NCI-H1694 (cell line): Measurements from ENCODE around the gene TRIOBP.

Source experiments
- DNase-seq: peaks from one replicate; lab custom pipeline; 2025; lab: John Stamatoyannopoulos, UW

The TRIOBP gene

GRCh38 chr22:37732699-37733607 lies 36.1 kb downstream of the TRIOBP start:
- no peak for DNase-seq

DNA sequence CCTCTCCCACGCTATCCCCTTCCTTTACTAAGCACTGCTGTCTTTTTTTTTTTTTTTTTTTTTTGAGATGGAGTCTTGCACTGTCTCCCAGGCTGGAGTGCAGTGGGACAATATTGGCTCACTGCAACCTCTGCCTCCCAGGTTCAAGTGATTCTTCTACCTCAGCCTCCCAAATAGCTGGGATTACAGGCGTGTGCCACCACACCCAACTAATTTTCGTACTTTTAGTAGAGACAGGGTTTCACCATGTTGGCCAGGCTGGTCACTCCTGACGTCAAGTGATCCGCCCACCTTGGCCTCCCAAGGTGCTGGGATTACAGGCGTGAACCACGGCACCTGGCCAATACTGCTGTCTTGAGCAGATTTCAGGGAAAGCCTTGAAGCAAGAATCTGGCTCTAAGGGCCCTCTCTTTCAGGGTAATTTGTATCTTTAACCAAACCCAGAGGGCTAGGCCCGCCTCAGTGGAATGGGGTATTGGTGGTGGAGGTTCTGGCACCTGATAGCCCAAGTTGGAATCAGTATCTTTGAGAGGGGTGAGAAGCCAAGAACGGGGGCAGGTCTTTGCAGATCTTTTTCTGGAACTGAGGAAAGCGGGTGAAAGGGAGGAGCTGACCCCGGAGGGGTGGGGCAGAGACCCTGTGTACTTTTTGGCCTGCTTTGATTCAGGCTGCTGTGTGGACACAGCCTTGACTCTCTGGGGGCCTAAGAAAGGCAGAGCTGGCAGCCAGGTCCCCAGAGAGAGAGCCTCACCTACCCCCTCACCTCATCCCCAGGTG lies 37.0 kb downstream of the TRIOBP start:
- no peak for DNase-seq

DNA sequence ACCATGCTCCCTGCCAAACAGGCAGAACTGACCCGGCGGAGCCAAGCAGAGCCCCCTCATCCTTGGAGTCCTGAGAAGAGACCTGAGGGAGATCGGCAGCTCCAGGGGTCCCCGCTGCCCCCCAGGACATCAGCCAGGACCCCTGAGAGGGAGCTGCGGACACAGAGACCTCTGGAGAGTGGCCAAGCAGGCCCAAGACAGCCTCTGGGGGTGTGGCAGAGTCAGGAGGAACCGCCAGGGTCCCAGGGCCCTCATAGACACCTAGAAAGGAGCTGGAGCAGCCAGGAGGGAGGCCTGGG lies 37.5 kb downstream of the TRIOBP start:
- no peak for DNase-seq

DNA sequence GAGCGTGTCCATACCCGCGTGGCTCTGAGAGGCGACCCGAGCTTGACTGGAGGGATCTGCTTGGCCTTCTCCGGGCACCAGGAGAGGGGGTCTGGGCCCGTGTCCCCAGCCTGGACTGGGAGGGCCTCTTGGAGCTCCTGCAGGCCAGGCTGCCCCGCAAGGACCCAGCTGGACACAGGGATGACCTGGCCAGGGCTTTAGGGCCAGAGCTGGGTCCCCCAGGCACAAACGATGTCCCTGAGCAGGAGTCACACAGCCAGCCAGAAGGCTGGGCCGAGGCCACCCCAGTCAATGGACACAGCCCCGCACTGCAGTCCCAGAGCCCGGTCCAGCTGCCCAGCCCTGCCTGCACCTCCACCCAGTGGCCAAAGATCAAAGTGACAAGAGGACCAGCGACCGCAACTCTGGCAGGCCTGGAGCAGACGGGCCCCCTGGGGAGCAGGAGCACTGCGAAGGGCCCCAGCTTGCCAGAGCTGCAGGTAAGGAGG lies 38.2 kb downstream of the TRIOBP start:
- DNase-seq, result no peak

DNA sequence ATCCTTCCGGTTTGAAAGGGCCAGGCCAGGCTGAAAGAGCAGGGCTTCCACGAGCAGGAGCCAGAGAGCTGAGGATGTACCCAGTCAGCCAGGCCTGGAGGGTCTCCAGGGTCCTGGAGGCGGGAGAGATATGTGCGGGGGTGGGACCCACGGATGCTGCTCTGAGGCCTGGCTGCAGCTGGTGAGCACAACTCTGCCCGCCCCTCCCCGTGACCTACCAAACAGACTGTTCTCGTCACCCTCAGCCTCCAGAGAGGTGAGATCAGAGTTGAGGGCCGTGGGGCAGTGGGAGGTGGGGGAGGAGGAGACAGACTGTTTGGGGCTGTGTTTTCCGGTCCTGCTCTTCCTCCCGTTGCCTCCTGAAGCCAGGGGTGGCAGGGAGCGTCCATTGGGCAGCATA lies 42.2 kb downstream of the TRIOBP start:
- no peak for DNase-seq

GRCh38 chr22:37739611-37740049 lies 42.8 kb downstream of the TRIOBP start:
- DNase-seq, result no peak

GRCh38 chr22:37740455-37741311 lies 43.8 kb downstream of the TRIOBP start:
- no peak for DNase-seq

DNA sequence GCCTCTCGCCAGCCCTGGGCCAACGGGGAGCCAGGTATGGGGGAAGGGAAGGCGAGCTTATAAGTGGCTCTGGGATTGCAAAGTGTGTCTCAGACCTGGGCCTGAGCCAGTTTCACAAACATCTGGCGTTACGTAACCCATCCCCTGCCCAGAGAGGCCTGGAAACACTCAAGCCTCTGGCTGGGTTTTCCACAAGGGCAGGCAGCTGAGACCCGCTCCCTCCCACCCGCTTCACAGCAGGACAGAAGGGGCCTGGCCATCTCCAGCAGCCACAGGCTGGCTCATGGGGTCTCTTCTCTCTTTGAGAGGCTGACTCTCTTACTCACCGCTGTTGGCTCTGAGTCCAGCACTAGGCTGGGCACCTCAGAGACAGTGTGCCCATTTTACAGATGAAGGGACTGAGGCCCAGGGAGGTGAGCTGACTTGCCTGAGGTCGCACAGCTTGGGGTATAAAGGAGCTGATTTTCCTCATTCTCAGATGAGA lies 44.5 kb downstream of the TRIOBP start:
- no peak for DNase-seq

DNA sequence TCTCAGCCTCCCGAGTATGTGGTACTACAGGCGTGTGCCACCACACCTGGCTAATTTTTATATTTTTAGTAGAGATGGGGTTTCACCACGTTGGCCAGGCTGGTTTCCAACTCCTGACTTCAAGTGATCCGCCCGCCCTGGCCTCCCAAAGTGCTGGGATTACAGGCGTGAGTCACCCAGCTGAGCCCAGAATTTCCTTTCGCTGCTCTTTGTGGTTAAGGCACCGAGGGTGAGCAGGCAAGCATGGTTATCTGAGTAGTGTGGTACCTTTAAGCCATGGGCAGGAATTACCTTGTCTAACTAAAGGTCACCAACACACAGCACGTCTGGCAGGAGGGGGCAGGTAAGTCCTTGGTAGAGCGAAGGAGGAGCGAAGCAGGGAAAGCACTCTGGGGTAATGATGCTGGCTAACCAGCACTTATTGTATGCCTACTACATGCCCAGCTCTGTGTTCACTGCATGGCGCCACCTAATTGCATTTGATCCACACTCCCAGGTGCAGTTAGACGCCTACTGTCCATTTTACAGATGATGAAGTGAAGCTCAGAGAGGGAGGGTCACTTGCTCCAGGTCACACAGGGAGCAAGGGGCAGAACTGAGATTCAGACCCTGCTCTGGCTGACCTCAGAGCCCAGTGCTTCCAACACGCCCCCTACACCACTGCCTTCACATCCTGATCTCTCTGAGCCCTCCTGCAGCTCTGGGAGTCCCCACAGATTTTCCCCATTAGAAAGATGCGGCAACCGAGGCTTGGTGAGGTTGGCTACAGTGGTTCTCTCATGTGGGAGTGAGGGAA lies 45.7 kb downstream of the TRIOBP start:
- no peak for DNase-seq

GRCh38 chr22:37744589-37744988 lies 47.7 kb downstream of the TRIOBP start:
- DNase-seq, result no peak

DNA sequence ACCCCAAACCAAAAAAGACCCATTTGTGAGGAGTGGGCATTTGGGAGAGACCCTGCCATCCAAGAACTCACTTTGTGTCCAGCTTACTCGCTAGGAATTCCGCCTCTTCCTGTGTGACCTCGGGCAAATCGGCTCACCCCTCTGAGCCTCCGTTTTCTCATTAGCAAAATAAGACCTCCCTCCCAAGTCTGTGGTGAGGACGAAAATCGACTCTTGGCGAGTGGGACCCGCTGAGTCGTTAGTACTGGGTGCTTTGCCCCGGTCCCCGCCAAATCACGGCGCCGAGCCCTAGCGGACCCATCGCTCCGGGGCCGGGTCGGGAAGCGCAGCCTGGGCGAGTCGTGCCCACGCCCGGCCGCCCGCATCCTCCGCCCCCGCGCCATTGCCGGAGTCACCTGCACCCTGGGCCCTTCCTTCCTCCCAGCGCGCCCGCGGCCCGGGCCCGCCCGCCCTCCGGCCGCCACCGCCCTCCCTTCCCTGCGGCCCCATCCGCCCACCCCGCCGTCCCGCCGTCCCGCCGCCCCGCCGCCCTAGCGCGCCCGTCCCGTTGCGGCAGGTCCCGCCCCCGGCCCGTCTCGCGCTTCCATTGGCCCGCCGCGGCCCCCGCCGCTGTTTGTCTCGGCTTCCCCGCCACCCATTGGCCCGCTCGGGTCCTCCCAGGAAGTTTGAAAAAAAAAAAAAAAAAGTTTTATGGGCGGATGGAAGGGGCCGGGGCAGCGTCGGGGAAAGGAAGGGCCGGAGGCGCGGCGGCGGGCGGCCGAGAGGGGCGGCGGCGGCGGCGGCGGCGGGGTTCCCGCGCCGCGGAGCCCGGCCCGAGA lies 48.9 kb downstream of the TRIOBP start:
- DNase-seq, result peak; percentile 23

GRCh38 chr22:37746366-37747079 lies 49.7 kb downstream of the TRIOBP start:
- DNase-seq, result no peak

- no peak for DNase-seq
These were observed 50.3 kb downstream of the TRIOBP start for GRCh38 chr22:37747080-37747714.

- DNase-seq, result no peak
These were observed 50.9 kb downstream of the TRIOBP start for GRCh38 chr22:37747715-37748100.

DNA sequence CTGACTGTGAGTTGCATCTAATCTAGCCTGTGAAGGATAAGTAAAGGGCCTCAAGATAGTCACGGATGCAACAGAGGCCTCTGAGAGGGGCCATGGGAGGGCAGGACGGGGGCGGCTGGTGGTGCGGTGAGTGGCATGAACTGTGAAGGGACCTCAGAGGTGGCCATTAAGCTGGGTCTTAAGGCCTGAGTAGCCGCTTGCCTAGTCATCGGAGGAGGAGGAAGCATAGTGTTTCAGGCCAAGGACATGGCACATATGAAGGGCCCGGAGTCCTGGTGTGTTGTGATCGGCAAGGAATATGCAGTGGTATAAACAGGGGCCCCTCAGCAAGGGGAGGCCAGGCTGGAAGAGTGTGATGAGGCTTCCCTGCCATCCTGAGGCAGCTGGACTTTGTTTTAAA lies 51.8 kb downstream of the TRIOBP start:
- DNase-seq, result no peak

DNA sequence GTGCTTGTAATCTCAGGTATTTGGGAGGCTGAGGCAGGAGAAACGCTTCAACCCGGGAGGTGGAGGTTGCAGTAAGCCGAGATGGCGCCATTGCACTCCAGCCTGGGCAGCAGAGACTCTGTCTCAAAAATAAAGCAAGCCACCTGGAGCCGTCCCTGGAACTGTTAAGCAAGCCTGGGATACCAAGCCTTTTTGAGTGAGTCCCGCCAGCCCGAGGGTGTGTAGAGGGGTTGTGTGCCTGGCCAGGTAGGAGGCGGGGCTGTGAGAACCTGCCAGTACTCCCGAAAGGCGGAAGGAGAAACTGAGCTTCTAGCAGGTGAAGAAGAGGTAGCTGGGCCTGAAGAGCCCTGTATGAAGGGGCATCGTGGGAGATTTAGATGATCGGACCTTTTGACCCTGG lies 52.4 kb downstream of the TRIOBP start:
- no peak for DNase-seq

DNA sequence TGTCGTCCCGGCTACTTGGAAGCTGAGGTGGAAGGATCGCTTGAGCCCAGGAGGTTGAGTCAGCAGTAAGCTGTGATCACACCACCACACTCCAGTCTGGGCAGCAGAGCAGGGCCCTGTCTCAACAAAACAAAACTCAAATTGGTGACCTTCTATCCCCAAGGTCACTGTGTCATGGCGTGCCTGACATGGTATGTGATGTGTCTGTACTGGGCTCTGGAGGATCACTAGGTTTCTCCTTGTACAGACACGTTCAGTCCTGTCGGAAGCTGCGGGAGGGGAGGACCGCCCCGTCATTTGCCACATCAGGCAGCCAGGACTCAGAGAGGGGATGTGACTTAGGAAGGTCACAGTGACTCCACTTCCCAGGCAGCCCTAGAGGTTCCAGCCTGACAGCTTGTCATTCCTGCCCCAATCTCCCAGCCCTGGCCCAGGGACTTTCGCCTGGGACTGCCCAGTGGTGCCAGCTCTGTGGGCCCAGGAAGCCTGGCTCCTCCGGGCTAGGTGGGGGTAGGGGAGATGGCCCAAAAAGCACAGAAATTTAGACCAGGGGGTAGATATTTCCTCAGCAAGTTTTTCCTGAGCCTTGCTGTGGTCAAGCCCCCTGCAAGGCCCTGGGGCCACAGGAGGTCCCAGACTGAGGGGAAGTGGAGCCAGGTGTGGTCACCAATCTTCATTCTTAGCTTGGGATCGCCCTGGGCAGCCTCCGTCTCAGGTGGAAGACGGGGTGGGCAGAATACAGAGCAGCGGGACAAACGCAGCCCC lies 53.2 kb downstream of the TRIOBP start:
- peak; percentile 23 for DNase-seq

DNA sequence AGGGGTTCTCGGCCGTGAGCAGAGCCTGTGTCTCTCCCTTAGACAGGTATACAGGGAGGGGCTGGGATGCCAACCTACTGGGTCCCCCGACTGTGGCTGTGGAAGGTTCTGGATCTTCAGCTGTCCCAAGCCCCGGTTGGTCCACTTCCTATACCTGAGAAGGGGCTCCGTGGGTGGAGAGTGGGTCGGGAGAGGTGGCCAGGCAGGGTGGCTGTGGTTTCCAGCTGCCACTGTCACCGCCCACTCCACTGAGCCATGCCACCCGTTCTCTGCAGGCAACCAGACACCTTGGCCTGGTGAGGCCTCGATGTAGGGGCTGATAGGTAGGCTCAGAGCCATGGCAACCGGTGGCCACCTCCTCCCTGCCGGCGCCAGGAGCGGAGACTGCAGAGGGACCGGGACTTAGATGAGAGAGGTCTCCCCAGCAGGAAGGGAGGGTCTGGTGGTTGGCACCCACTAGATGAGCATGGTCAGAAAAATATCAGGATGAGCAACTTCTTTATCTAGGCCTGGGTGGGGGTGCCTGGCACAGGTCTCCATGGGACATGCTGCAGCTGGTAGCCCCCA lies 53.8 kb downstream of the TRIOBP start:
- no peak for DNase-seq
